Liver (tissue), 9 donors: Measurements from ENCODE around the gene SREK1. TPM values are rescaled to one million over a fixed set of nuclear protein-coding genes. Genes with fewer than 3 reads are reported as not detected.

Experiments
- DNase-seq: peaks from one replicate; pipeline ENCODE4 v3.0.0-alpha.2; 2017; ENCODE audit warnings: low spot score
- H3K27ac ChIP-seq, 2 donors: one replicate each; pipeline ENCODE4 v1.7.0; 2013; ENCODE audit warnings: inconsistent platforms in 2 of 2, low read length in 2 of 2, control low read depth in 1 of 2, low read depth in 1 of 2, mild to moderate bottlenecking in 1 of 2
- H3K27me3 ChIP-seq, 4 donors: one replicate each; pipeline versions ENCODE4 v1.6.1 to v1.7.0; 2013; ENCODE audit warnings: low read length in 3 of 4, inconsistent platforms in 1 of 4, mild to moderate bottlenecking in 1 of 4, moderate library complexity in 1 of 4; ENCODE audit not compliant: control insufficient read depth in 4 of 4, insufficient read depth in 4 of 4
- H3K36me3 ChIP-seq, 4 donors: one replicate each; pipeline versions ENCODE4 v1.6.1 to v1.7.0; 2013; ENCODE audit warnings: low read length in 3 of 4, mild to moderate bottlenecking in 3 of 4, low read depth in 1 of 4, moderate library complexity in 1 of 4; ENCODE audit not compliant: control insufficient read depth in 4 of 4, insufficient read depth in 3 of 4
- H3K4me1 ChIP-seq, 4 donors: one replicate each; pipeline versions ENCODE4 v1.6.1 to v1.7.0; 2013; ENCODE audit warnings: low read length in 3 of 4, mild to moderate bottlenecking in 3 of 4, moderate library complexity in 1 of 4; ENCODE audit not compliant: control insufficient read depth in 4 of 4, insufficient read depth in 4 of 4
- H3K4me3 ChIP-seq, 3 donors: one replicate each; pipeline versions ENCODE4 v1.6.1 to v1.7.0; 2013; ENCODE audit warnings: low read length in 3 of 3, control low read depth in 1 of 3, low read depth in 1 of 3, mild to moderate bottlenecking in 1 of 3
- H3K9ac ChIP-seq, 2 donors: one replicate each; pipeline ENCODE4 v1.7.0; 2013; ENCODE audit warnings: low read length in 2 of 2, mild to moderate bottlenecking in 2 of 2, moderate library complexity in 2 of 2, control low read depth in 1 of 2, low read depth in 1 of 2
- H3K9me3 ChIP-seq, 4 donors: one replicate each; pipeline versions ENCODE4 v1.6.1 to v1.7.0; 2013; ENCODE audit warnings: low read length in 3 of 4; ENCODE audit not compliant: control insufficient read depth in 4 of 4
- ATF3 ChIP-seq: IDR thresholded peaks from 2 replicates; pipeline ENCODE4 v1.6.1; 2016; ENCODE audit warnings: antibody characterized with exemption
- CTCF ChIP-seq: fragments of 150-350 bp; IDR thresholded peaks from 2 replicates; pipeline ENCODE4 v1.5.1; 2017; ENCODE audit warnings: improper control_type of control experiment, low read depth, low read length; ENCODE audit not compliant: missing input control
- FOXA1 ChIP-seq: IDR thresholded peaks from 2 replicates; pipeline ENCODE4 v1.6.1; 2016; ENCODE audit warnings: antibody characterized with exemption
- FOXA2 ChIP-seq: IDR thresholded peaks from 2 replicates; pipeline ENCODE4 v1.6.1; 2016; ENCODE audit warnings: antibody characterized with exemption
- GABPA ChIP-seq, 2 donors: IDR thresholded peaks in 1 of 2; conservative IDR thresholded peaks in 1 of 2; 2 replicates each; pipeline ENCODE4 v1.6.1; 2016; ENCODE audit warnings: antibody characterized with exemption in 2 of 2, mild to moderate bottlenecking in 1 of 2, moderate library complexity in 1 of 2
- HNF4A ChIP-seq, 2 donors: conservative IDR thresholded peaks; 2 replicates each; pipeline ENCODE4 v1.6.1; 2016; ENCODE audit warnings: antibody characterized with exemption in 2 of 2, mild to moderate bottlenecking in 2 of 2
- HNF4G ChIP-seq: IDR thresholded peaks from 2 replicates; pipeline ENCODE4 v1.6.1; 2016; ENCODE audit warnings: antibody characterized with exemption
- MAX ChIP-seq: IDR thresholded peaks from 2 replicates; pipeline ENCODE4 v1.6.1; 2016; ENCODE audit warnings: antibody characterized with exemption
- NR2F2 ChIP-seq: IDR thresholded peaks from 2 replicates; pipeline ENCODE4 v1.6.1; 2016; ENCODE audit warnings: antibody characterized with exemption
- RAD21 ChIP-seq, 2 donors: IDR thresholded peaks; 2 replicates each; pipeline ENCODE4 v1.6.1; 2016; ENCODE audit warnings: antibody characterized with exemption in 2 of 2, mild to moderate bottlenecking in 2 of 2
- REST ChIP-seq: IDR thresholded peaks from 2 replicates; pipeline ENCODE4 v1.6.1; 2016; ENCODE audit warnings: antibody characterized with exemption, mild to moderate bottlenecking
- RXRA ChIP-seq, 2 donors: IDR thresholded peaks; 2 replicates each; pipeline ENCODE4 v1.6.1; 2017 to 2018; ENCODE audit warnings: antibody characterized with exemption in 2 of 2, mild to moderate bottlenecking in 1 of 2
- SP1 ChIP-seq: IDR thresholded peaks from 2 replicates; pipeline ENCODE4 v1.6.1; 2018; ENCODE audit warnings: antibody characterized with exemption, mild to moderate bottlenecking
- TAF1 ChIP-seq: conservative IDR thresholded peaks from 2 replicates; pipeline ENCODE4 v1.6.1; 2016; ENCODE audit warnings: antibody characterized with exemption, mild to moderate bottlenecking
- YY1 ChIP-seq: IDR thresholded peaks from 2 replicates; pipeline ENCODE4 v1.6.1; 2016; ENCODE audit warnings: antibody characterized with exemption, mild to moderate bottlenecking
- ZBTB33 ChIP-seq: IDR thresholded peaks from 2 replicates; pipeline ENCODE4 v1.6.1; 2016; ENCODE audit warnings: antibody characterized with exemption
- WGBS: extraction: QIAGEN DNeasy Blood & Tissue Kit; methylation state at CpG from one replicate; pipeline ENCODE4 v1.1.7; 2013; 5-methylcytosine and 5-hydroxymethylcytosine counted together
- polyA plus RNA-seq, 2 donors: library from polyadenylated mRNA; stranded (reverse) in 1 of 2; unstranded in 1 of 2; fragments of 200-250 nt in 1 of 2; fragments of >200 nt in 1 of 2; fragmentation: Nextera tagmentation in 1 of 2; extraction: Ambion mirVana in 1 of 2; gene quantifications; one replicate each; pipeline versions ENCODE4 v1.2.1 to v1.2.3, GENCODE V29; 2013 to 2015
- total RNA-seq, 2 donors: library from RNA; depleted of rRNA; stranded (reverse); fragments of >200 nt; gene quantifications; one replicate each; pipeline ENCODE4 v1.2.3, GENCODE V29; 2014
- donor health status: healthy.
- donor health status: healthy.
- donor health status: healthy.
- donor health status: healthy.
- donor health status: healthy.

The SREK1 gene
- total and polyA plus RNA-seq, 4 donors: 10.2 to 85.8 (median 43.9) TPM

- Histone ChIP-seq H3K4me1 (no peaks in the 10 kb centered on the region), H3K4me3 (no peak overlapping the region), H3K27me3 (no peaks in the 10 kb centered on the region), H3K9me3 (no peaks in the 10 kb centered on the region), H3K9ac (no peak overlapping the region), H3K36me3 (peaks cover 4 to 49% (median 35%) of the 10 kb centered on the region in 4 donors), H3K27ac (no peak overlapping the region)
- no peak for DNase-seq
- WGBS: 95% methylated on average over 3 of the region's 3 CpGs
- TF ChIP-seq TAF1: no peak
- no peak for TF ChIP-seq ATF3
- TF ChIP-seq SP1: no peak
- TF ChIP-seq FOXA2: no peak
Observed at GRCh38 chr5:66180282-66181155, 36.4 kb downstream of the SREK1 start.

GRCh38 chr5:66186108-66186507, 42.0 kb downstream of the SREK1 start:
- Histone ChIP-seq H3K9ac (no peak overlapping the region), H3K4me1 (no peaks in the 10 kb centered on the region), H3K27ac (no peak overlapping the region), H3K36me3 (peaks cover 0 to 8% (median 3%) of the 10 kb centered on the region in 4 donors), H3K9me3 (no peaks in the 10 kb centered on the region), H3K27me3 (no peaks in the 10 kb centered on the region), H3K4me3 (no peak overlapping the region)
- no peak for DNase-seq
- TF ChIP-seq FOXA1: no peak
- TF ChIP-seq FOXA2: no peak
- no peak for TF ChIP-seq HNF4A (conservative IDR thresholded peaks at IDR 0.05)
- TF ChIP-seq ATF3: no peak
- TF ChIP-seq MAX: no peak
- TF ChIP-seq CTCF: no peak
- TF ChIP-seq RXRA (IDR thresholded peaks at IDR 0.05): no peak
- TF ChIP-seq HNF4G: no peak
- WGBS: 92% methylated on average over 3 of the region's 3 CpGs

- Histone ChIP-seq H3K9me3 (no peaks in the 10 kb centered on the region), H3K4me3 (no peak overlapping the region), H3K4me1 (no peaks in the 10 kb centered on the region), H3K27ac (no peak overlapping the region), H3K36me3 (no peaks in the 10 kb centered on the region), H3K27me3 (no peaks in the 10 kb centered on the region), H3K9ac (no peak overlapping the region)
- no peak for DNase-seq
- TF ChIP-seq TAF1 (no peak), RAD21 (IDR thresholded peaks at IDR 0.05) (no peak), RXRA (IDR thresholded peaks at IDR 0.05) (no peak), NR2F2 (no peak), REST (no peak), CTCF (no peak), GABPA (IDR thresholded peaks at IDR 0.05 in 1 of 2, conservative IDR thresholded peaks at IDR 0.05 in 1 of 2) (no peak), YY1 (no peak), SP1 (no peak), ZBTB33 (no peak), HNF4G (no peak), HNF4A (conservative IDR thresholded peaks at IDR 0.05) (no peak)
Observed at GRCh38 chr5:66193419-66193818, 49.3 kb downstream of the SREK1 start.
